HepG2 (cell line): Measurements from ENCODE around the gene PRICKLE2. TPM values are rescaled to one million over a fixed set of nuclear protein-coding genes. Genes with fewer than 3 reads are reported as not detected.

Experiments
- AFF4 ChIP-seq: sonication (generic); formaldehyde crosslinking; IDR thresholded peaks from 2 replicates; pipeline ENCODE4 v1.4.0; 2020; ENCODE audit warnings: missing genetic modification reagents
- AHDC1 ChIP-seq: sonication (generic); formaldehyde crosslinking; IDR thresholded peaks from 2 replicates; pipeline ENCODE4 v1.5.1; 2020; ENCODE audit warnings: mild to moderate bottlenecking, missing genetic modification reagents, borderline replicate concordance
- CBX2 ChIP-seq, 2 experiments: fragments of 200-600 bp in 1 of 2; sonication (generic); formaldehyde crosslinking in 1 of 2; IDR thresholded peaks; 2 replicates each; pipeline versions ENCODE4 v1.7.0 to v1.8.1; 2018 to 2022; ENCODE audit warnings: low read depth in 2 of 2, low read length in 1 of 2, mild to moderate bottlenecking in 1 of 2, missing genetic modification reagents in 1 of 2
- HNRNPH1 ChIP-seq: fragments of 200-400 bp; formaldehyde crosslinking; optimal IDR thresholded peaks from 2 replicates; pipeline ENCODE3; 2017; ENCODE audit warnings: mild to moderate bottlenecking, low read depth, low read length
- MLLT10 ChIP-seq: sonication (generic); formaldehyde crosslinking; IDR thresholded peaks from 2 replicates; pipeline ENCODE4 v1.4.0; 2020; ENCODE audit warnings: missing genetic modification reagents
- NFIB ChIP-seq: sonication (generic); formaldehyde crosslinking; IDR thresholded peaks from 2 replicates; pipeline ENCODE4 v1.9.0; 2021; ENCODE audit warnings: missing genetic modification reagents, mild to moderate bottlenecking, borderline replicate concordance
- NFKB2 ChIP-seq: sonication (generic); formaldehyde crosslinking; IDR thresholded peaks from 2 replicates; pipeline ENCODE4 v1.4.0; 2020; ENCODE audit warnings: missing genetic modification reagents, borderline replicate concordance
- NFRKB ChIP-seq: fragments of 450-650 bp; IDR thresholded peaks from 2 replicates; pipeline ENCODE4 v1.6.1; 2017
- PAF1 ChIP-seq: IDR thresholded peaks from 2 replicates; pipeline ENCODE4 v1.6.1; 2016; ENCODE audit warnings: missing genetic modification reagents, missing compliant biosample characterization
- SOX13 ChIP-seq, 3 experiments: fragments of 450-650 bp in 1 of 3; sonication (generic) in 1 of 3; formaldehyde crosslinking in 1 of 3; IDR thresholded peaks in 2 of 3; conservative IDR thresholded peaks in 1 of 3; 2 replicates each; pipeline versions ENCODE4 v1.5.0 to v1.6.1; 2016 to 2020; ENCODE audit warnings: antibody characterized with exemption in 1 of 3, mild to moderate bottlenecking in 1 of 3, missing compliant biosample characterization in 1 of 3, missing genetic modification reagents in 1 of 3, moderate library complexity in 1 of 3
- ZHX2 ChIP-seq, 2 experiments: sonication (generic) in 1 of 2; formaldehyde crosslinking in 1 of 2; IDR thresholded peaks; 2 replicates each; pipeline versions ENCODE4 v1.6.1 to v1.9.0; 2014 to 2022; ENCODE audit warnings: antibody characterized with exemption in 1 of 2, borderline replicate concordance in 1 of 2, inconsistent platforms in 1 of 2, low read depth in 1 of 2, missing genetic modification reagents in 1 of 2
- ZNF382 ChIP-seq: sonication (generic); formaldehyde crosslinking; IDR thresholded peaks from 2 replicates; pipeline ENCODE4 v1.5.0; 2020; ENCODE audit warnings: missing genetic modification reagents, mild to moderate bottlenecking, borderline replicate concordance
- ZNF747 ChIP-seq: sonication (generic); formaldehyde crosslinking; IDR thresholded peaks from 2 replicates; pipeline ENCODE4 v1.8.1; 2023; ENCODE audit warnings: missing genetic modification reagents, mild to moderate bottlenecking, borderline replicate concordance
- polyA plus RNA-seq, 8 experiments: library from polyadenylated mRNA; depleted of rRNA in 3 of 8; stranded (reverse) in 7 of 8; unstranded in 1 of 8; fragments of >200 nt; fragmentation: Illumina TruSeq in 4 of 8; extraction: Trizol in 4 of 8; gene quantifications; 2 replicates each; pipeline versions ENCODE4 v1.2.1 to v1.2.3, GENCODE V29; 2011 to 2016; ENCODE audit warnings: low read depth in 4 of 8, missing spikeins in 1 of 8, mixed read lengths in 1 of 8; ENCODE audit not compliant: insufficient read depth in 1 of 8
- total RNA-seq, 5 experiments: library from RNA; depleted of rRNA; stranded (reverse); fragments of >200 nt; fragmentation: Illumina TruSeq; extraction: Trizol; gene quantifications; 2 replicates each; pipeline ENCODE4 v1.2.3, GENCODE V29; 2016; ENCODE audit warnings: low read depth in 1 of 5

Gene PRICKLE2
- total and polyA plus RNA-seq, 2 of the 13 experiments (the other 11 are each of a cell fraction or from before 2014, with no cell fraction given): 0.01 to 0.07 TPM

DNA sequence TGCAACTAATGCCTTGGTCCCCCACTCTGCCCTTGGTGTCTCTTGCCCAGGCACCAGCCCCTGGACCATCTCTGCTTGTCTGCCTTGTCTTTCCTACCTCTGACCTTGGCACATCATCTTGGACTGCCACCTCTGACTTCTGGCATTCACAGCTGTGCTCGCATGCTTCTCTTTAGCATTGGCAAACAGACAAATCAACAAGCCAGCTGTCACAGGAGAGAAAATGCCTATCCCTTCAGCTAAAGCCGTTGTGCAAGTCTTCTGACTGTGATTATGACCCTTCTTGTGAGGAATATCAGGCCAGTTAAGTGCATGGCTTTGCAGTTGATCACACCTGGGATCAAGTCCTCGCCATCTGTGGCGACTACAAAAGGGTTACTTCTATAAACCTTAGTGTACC is 84.6 kb downstream of the PRICKLE2 start (continued):
- no peak for TF ChIP-seq ZNF747
- no peak for TF ChIP-seq ZHX2 (IDR thresholded peaks at IDR 0.05; ENCODE audit: low read depth)
- TF ChIP-seq ZHX2 (CRISPR knock-in tag; IDR thresholded peaks at IDR 0.05; ENCODE audit: borderline replicate concordance): no peak
- no peak for TF ChIP-seq AFF4 (CRISPR knock-in tag)
- no peak for TF ChIP-seq AHDC1 (CRISPR knock-in tag)
- TF ChIP-seq PAF1 (CRISPR knock-in tag): no peak
- TF ChIP-seq NFIB (CRISPR knock-in tag): no peak
- no peak for TF ChIP-seq ZNF382 (CRISPR knock-in tag)
- TF ChIP-seq MLLT10 (CRISPR knock-in tag): no peak
- TF ChIP-seq SOX13 (IDR thresholded peaks at IDR 0.05): no peak
- no peak for TF ChIP-seq SOX13 (CRISPR knock-in tag; conservative IDR thresholded peaks at IDR 0.05 in 1 of 2, IDR thresholded peaks at IDR 0.05 in 1 of 2)
- no peak for TF ChIP-seq NFRKB
- no peak for TF ChIP-seq HNRNPH1
- TF ChIP-seq NFKB2 (CRISPR knock-in tag): no peak
- TF ChIP-seq CBX2 (IDR thresholded peaks at IDR 0.05; ENCODE audit: low read depth, low read length): no peak
- no peak for TF ChIP-seq CBX2 (CRISPR knock-in tag; IDR thresholded peaks at IDR 0.05; ENCODE audit: low read depth)
